22Rv1 (cell line): ENCODE results near the gene DPYSL4.

Experiments used
- ZFX ChIP-seq: fragments of 450-650 bp; IDR thresholded peaks from 2 replicates; pipeline ENCODE4 v1.6.1; 2017; ENCODE audit warnings: antibody characterized with exemption, borderline replicate concordance
- TF ChIP-seq, protein P1 (sequence below): fragments of 450-650 bp; IDR thresholded peaks from 2 replicates; pipeline ENCODE4 v1.5.1; 2017; ENCODE audit warnings: mild to moderate bottlenecking

DNA sequence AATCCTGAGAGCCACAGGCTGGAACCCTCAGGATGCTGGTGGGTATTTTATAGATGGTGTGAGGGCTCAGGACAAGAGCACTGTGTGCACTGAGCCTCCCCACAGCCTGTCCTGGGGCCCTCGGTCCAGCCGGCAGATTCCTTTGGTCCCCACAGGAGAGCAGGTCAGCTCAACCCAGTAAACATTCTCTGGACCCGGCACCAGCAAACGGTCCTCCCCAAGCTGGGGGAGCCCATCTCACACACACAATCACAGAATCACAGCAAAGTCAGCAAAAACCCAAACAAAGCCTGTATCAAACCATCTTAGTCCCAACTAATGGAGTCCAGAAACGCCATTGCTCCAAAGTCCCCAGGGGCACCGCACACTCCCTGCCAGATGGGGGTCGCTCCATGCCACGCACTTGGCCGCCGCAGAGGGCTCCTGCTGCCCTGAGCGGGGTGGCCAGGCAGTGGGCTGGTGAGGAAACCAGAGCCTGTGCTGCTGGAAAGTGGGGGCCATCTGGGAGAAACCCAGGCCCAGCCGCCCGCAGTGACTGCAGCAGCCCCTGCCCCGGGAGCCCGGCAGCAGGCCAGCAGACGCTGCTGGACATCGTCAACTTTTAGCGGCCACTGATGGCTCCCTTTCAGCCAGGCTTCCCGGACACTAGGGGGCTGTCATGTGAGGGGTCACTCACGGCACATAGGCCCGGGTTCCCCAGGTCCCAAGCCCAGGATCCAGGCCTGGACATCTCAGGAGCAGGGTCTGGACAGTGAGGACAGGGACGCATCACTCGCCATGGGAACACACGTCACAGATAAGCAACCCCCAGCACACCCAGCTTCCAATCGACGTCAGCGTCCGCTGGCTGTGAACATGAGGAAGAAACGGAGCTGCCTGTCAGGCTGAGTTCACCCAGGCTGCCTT is 52.6 kb downstream of the DPYSL4 start:
- TF ChIP-seq, protein P1, sequence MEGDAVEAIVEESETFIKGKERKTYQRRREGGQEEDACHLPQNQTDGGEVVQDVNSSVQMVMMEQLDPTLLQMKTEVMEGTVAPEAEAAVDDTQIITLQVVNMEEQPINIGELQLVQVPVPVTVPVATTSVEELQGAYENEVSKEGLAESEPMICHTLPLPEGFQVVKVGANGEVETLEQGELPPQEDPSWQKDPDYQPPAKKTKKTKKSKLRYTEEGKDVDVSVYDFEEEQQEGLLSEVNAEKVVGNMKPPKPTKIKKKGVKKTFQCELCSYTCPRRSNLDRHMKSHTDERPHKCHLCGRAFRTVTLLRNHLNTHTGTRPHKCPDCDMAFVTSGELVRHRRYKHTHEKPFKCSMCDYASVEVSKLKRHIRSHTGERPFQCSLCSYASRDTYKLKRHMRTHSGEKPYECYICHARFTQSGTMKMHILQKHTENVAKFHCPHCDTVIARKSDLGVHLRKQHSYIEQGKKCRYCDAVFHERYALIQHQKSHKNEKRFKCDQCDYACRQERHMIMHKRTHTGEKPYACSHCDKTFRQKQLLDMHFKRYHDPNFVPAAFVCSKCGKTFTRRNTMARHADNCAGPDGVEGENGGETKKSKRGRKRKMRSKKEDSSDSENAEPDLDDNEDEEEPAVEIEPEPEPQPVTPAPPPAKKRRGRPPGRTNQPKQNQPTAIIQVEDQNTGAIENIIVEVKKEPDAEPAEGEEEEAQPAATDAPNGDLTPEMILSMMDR = no peak
- no peak for TF ChIP-seq ZFX
